ENCODE results near the gene S100A10.

The S100A10 gene

DNA sequence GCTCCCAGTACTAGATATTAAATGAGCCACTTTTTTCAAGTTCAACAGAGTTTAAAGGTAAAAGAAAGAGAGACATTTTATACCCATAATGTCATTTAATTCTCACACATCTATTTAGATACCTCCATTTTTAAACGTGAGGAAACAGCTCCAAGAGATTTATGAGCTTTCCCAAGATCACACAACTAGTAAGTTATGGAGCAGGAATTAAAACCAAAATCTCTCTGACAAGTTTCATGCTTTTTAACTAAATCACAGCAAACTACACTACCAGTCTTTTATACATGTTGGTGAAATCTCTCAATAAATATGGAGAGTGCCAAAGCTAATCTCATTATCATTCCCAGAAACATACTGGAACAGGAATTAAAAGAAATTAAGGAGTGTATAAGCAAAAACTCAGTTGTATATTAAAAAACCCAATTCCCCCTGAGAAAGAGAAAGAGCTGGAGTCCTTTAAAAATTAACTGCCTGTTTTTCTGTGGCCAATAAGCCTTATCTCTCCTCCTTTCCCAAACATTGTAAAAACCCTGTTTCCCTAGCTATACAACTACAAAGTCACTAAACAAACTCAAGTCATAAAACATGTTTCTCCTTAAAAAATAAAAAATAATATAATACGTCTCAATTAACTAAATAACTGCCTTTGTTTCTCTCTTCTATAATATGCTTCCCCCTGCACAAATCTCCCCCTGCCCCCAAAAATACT is 57.6 kb downstream of the S100A10 start:
- DNase-seq (ENCODE audit: low spot score), result no peak

- no peak for DNase-seq (ENCODE audit: low spot score)
These were observed 58.5 kb downstream of the S100A10 start for GRCh38 chr1:151935154-151935553.

- peak; percentile 26 for DNase-seq (ENCODE audit: low spot score)
These were observed 59.6 kb downstream of the S100A10 start for GRCh38 chr1:151934048-151934493.
